HCT116 (cell line): ENCODE data around the gene SPG11.

Source experiments
- CTCF ChIP-seq, 3 experiments: fragments of 200-600 bp in 1 of 3; sonication (generic) in 1 of 3; IDR thresholded peaks in 2 of 3; conservative IDR thresholded peaks in 1 of 3; 2 replicates each; pipeline ENCODE4 v1.5.1; 2012 to 2017; ENCODE audit warnings: low read depth in 2 of 3, low read length in 2 of 3, antibody characterized with exemption in 1 of 3, borderline replicate concordance in 1 of 3, control low read depth in 1 of 3, mild to moderate bottlenecking in 1 of 3, mixed read lengths in 1 of 3, mixed run types in 1 of 3, moderate library complexity in 1 of 3; ENCODE audit not compliant: insufficient read depth in 1 of 3
- EZH2 ChIP-seq: fragments of 200-600 bp; sonication (generic); IDR thresholded peaks from 2 replicates; pipeline ENCODE4 v1.6.1; 2017; ENCODE audit warnings: antibody characterized with exemption, mixed run types
- POLR2A ChIP-seq: IDR thresholded peaks from 2 replicates; pipeline ENCODE4 v1.7.0; 2011; ENCODE audit warnings: borderline replicate concordance; ENCODE audit not compliant: insufficient read depth, insufficient read length; ENCODE audit errors: extremely low read depth
- POLR2AphosphoS5 ChIP-seq: IDR thresholded peaks from 2 replicates; pipeline ENCODE4 v1.6.1; 2011; ENCODE audit warnings: mild to moderate bottlenecking, low read depth, low read length, moderate library complexity
- REST ChIP-seq: IDR thresholded peaks from 2 replicates; pipeline ENCODE4 v1.6.1; 2012; ENCODE audit warnings: low read depth
- ZNF274 ChIP-seq: fragments of 200-500 bp; sonication (Bioruptor generic); IDR thresholded peaks from 2 replicates; pipeline ENCODE4 v1.6.1; 2014; ENCODE audit warnings: mild to moderate bottlenecking, low read depth, low read length, inconsistent platforms
- TF ChIP-seq, protein P1 (sequence below): IDR thresholded peaks from 2 replicates; pipeline ENCODE4 v1.6.1; 2012

GRCh38 chr15:44603126-44603525 lies 60.3 kb downstream of the SPG11 start:
- TF ChIP-seq CTCF (IDR thresholded peaks at IDR 0.05 in 2 of 3, conservative IDR thresholded peaks at IDR 0.05 in 1 of 3; ENCODE audit: borderline replicate concordance in 1 of 3, insufficient read depth in 1 of 3, low read depth in 2 of 3, low read length in 2 of 3) (no peak), POLR2A (no peak), EZH2 (no peak), REST (no peak), POLR2AphosphoS5 (no peak), ZNF274 (no peak)
- TF ChIP-seq, protein P1, sequence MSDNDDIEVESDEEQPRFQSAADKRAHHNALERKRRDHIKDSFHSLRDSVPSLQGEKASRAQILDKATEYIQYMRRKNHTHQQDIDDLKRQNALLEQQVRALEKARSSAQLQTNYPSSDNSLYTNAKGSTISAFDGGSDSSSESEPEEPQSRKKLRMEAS: no peak
